HL-60 (cell line): ENCODE data around the gene COBLL1.

Experiments used
- DNase-seq, 2 experiments: peaks; one replicate each; pipeline ENCODE4 v3.0.0-alpha.2; 2010 to 2020; ENCODE audit warnings: low read depth in 1 of 2, low spot score in 1 of 2
- H3K27ac ChIP-seq: fragments of 250-450 bp; sonication (Bioruptor Pico); replicated peaks from 2 replicates; pipeline ENCODE4 v1.5.1; 2020; ENCODE audit warnings: mild to moderate bottlenecking, moderate library complexity
- H3K27me3 ChIP-seq: fragments of 250-450 bp; sonication (Bioruptor Pico); 2 replicates; pipeline ENCODE4 v1.5.1; 2021; ENCODE audit warnings: mild to moderate bottlenecking, moderate library complexity; ENCODE audit not compliant: insufficient read depth, poor library complexity, severe bottlenecking
- H3K4me3 ChIP-seq: replicated peaks from 2 replicates; pipeline ENCODE4 v1.5.1; 2011; ENCODE audit warnings: mild to moderate bottlenecking, control low read depth, low read length; ENCODE audit not compliant: insufficient read depth
- GABPA ChIP-seq: IDR thresholded peaks from 2 replicates; pipeline ENCODE4 v1.6.1; 2012; ENCODE audit warnings: low read depth
- POLR2AphosphoS5 ChIP-seq: IDR thresholded peaks from 2 replicates; pipeline ENCODE4 v1.6.1; 2012; ENCODE audit warnings: low read depth
- SPI1 ChIP-seq: IDR thresholded peaks from 2 replicates; pipeline ENCODE4 v1.6.1; 2012; ENCODE audit warnings: low read depth, mild to moderate bottlenecking, borderline replicate concordance
- TF ChIP-seq, protein P1 (sequence below): IDR thresholded peaks from one replicate; pipeline ENCODE4 v1.5.1; 2011; ENCODE audit warnings: low read length, control low read depth, inconsistent platforms; ENCODE audit not compliant: insufficient read depth
- TF ChIP-seq, protein P2 (sequence below): IDR thresholded peaks from 2 replicates; pipeline ENCODE4 v1.6.1; 2012; ENCODE audit warnings: low read depth; ENCODE audit not compliant: insufficient replicate concordance

The COBLL1 gene

DNA sequence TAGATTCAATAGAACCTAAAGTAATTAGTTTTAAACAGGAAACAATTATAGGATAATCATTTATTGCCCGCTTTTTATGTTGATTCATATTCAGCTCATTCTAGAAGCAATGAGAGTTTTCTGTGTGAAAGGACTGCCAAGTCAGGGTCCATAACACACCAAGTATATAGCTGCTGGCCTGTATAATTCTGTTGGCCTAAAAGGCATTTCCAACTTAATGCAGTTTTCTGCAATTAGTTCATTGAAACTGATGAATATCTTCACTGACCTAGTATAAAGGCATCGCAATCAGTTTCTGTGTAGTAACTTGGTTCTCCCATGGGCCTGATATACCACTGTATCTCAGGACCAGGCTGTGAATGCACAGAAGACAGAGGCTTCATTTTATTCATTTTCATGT, 151.3 kb downstream of the COBLL1 start:
- no peak for DNase-seq
- Histone ChIP-seq H3K4me3 (no peak overlapping the region), H3K27ac (no peak overlapping the region), H3K27me3 (no peaks in the 10 kb centered on the region)
- TF ChIP-seq, protein P1, sequence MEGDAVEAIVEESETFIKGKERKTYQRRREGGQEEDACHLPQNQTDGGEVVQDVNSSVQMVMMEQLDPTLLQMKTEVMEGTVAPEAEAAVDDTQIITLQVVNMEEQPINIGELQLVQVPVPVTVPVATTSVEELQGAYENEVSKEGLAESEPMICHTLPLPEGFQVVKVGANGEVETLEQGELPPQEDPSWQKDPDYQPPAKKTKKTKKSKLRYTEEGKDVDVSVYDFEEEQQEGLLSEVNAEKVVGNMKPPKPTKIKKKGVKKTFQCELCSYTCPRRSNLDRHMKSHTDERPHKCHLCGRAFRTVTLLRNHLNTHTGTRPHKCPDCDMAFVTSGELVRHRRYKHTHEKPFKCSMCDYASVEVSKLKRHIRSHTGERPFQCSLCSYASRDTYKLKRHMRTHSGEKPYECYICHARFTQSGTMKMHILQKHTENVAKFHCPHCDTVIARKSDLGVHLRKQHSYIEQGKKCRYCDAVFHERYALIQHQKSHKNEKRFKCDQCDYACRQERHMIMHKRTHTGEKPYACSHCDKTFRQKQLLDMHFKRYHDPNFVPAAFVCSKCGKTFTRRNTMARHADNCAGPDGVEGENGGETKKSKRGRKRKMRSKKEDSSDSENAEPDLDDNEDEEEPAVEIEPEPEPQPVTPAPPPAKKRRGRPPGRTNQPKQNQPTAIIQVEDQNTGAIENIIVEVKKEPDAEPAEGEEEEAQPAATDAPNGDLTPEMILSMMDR: no peak
- TF ChIP-seq GABPA: no peak
- TF ChIP-seq POLR2AphosphoS5: no peak
- TF ChIP-seq, protein P2, sequence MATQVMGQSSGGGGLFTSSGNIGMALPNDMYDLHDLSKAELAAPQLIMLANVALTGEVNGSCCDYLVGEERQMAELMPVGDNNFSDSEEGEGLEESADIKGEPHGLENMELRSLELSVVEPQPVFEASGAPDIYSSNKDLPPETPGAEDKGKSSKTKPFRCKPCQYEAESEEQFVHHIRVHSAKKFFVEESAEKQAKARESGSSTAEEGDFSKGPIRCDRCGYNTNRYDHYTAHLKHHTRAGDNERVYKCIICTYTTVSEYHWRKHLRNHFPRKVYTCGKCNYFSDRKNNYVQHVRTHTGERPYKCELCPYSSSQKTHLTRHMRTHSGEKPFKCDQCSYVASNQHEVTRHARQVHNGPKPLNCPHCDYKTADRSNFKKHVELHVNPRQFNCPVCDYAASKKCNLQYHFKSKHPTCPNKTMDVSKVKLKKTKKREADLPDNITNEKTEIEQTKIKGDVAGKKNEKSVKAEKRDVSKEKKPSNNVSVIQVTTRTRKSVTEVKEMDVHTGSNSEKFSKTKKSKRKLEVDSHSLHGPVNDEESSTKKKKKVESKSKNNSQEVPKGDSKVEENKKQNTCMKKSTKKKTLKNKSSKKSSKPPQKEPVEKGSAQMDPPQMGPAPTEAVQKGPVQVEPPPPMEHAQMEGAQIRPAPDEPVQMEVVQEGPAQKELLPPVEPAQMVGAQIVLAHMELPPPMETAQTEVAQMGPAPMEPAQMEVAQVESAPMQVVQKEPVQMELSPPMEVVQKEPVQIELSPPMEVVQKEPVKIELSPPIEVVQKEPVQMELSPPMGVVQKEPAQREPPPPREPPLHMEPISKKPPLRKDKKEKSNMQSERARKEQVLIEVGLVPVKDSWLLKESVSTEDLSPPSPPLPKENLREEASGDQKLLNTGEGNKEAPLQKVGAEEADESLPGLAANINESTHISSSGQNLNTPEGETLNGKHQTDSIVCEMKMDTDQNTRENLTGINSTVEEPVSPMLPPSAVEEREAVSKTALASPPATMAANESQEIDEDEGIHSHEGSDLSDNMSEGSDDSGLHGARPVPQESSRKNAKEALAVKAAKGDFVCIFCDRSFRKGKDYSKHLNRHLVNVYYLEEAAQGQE: no peak
- no peak for TF ChIP-seq SPI1

DNA sequence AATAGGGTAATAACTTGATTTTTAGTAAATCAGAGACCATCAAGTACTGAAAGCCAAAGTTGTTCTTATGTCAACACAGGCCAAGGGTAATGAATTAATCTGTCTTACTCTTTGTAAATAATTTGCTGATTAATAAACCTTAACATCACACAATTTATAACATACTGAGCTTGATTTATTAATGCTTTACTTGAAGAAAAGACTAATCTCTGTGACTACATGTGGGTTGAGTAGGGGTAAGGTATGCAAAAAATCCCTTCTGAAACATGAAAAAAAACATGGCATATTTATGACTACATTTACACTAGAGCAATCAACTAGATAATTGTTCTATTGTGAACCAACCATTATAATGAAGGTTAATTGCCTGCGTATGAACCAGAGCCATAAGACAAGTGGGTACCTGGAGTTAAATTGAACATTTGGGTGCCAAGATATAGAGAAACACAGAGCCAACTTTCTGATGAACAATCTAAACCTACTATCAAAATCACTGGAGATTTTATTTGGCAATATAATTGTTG, 152.7 kb downstream of the COBLL1 start:
- Histone ChIP-seq H3K4me3 (no peak overlapping the region), H3K27ac (no peak overlapping the region), H3K27me3 (no peaks in the 10 kb centered on the region)
- DNase-seq: no peak
- TF ChIP-seq, protein P2: no peak
- TF ChIP-seq POLR2AphosphoS5 (no peak), SPI1 (no peak), GABPA (no peak)
- TF ChIP-seq, protein P1: no peak

DNA sequence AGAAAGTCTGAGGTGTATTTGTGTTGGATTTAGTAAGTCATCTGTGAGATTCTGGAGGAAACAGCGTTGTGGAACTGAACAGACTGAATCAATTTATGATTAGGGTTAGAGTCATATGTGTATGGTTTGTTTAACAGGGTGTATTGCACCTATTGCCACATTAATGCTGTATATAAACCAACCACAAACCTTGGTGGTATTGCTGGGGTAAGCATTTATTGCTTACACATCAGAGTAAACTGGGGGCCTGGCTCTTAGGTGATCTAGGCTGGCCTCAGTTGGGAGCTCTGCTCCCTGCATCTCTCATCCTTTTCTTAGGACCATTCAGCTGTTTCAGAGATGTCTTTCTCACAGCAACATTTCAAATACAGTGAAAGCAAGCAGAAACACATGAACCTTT, 160.6 kb downstream of the COBLL1 start:
- TF ChIP-seq GABPA (no peak), POLR2AphosphoS5 (no peak), SPI1 (no peak)
- TF ChIP-seq, protein P2: no peak
- TF ChIP-seq, protein P1: no peak

More for the DNA sequence above, 160.6 kb downstream of the COBLL1 start:
- H3K27ac ChIP-seq: no peak overlapping the region
- no peak for DNase-seq
- H3K4me3 ChIP-seq: no peak overlapping the region
- no peaks in the 10 kb centered on the region for H3K27me3 ChIP-seq
